T-helper 1 cell treated with Interleukin-12 subunit alpha and Interleukin-12 subunit beta and Interleukin-4 antibody, amounts not matched to agents 30 μg/mL and 1 μg/mL, for 36 hours (primary cell): ENCODE data around the gene SEMA3G.

ENCODE experiments used
- H3K27ac Mint-ChIP-seq: one replicate; pipeline ENCODE4 v1.8.0; 2021; ENCODE audit warnings: mild to moderate bottlenecking, mixed read lengths
- H3K27me3 Mint-ChIP-seq: one replicate; pipeline ENCODE4 v1.8.0; 2021; ENCODE audit warnings: low read depth, mixed read lengths
- H3K36me3 Mint-ChIP-seq: one replicate; pipeline ENCODE4 v1.8.0; 2021; ENCODE audit warnings: low read depth, mixed read lengths
- H3K4me1 Mint-ChIP-seq: one replicate; pipeline ENCODE4 v1.8.0; 2021; ENCODE audit warnings: low read depth, mixed read lengths
- H3K4me3 Mint-ChIP-seq: one replicate; pipeline ENCODE4 v1.8.0; 2021; ENCODE audit warnings: mild to moderate bottlenecking, moderate library complexity, mixed read lengths
- H3K9me3 Mint-ChIP-seq: one replicate; pipeline ENCODE4 v1.8.0; 2021; ENCODE audit warnings: mixed read lengths

Gene SEMA3G

GRCh38 chr3:52396907-52397591 is 47.9 kb downstream of the SEMA3G start:
- no peak overlapping the region for H3K27ac Mint-ChIP-seq

GRCh38 chr3:52396011-52396906 is 48.6 kb downstream of the SEMA3G start:
- Mint-ChIP-seq H3K27ac (no peak overlapping the region), H3K4me1 (no peaks in the 10 kb centered on the region), H3K27me3 (no peaks in the 10 kb centered on the region), H3K36me3 (peaks cover 13% of the 10 kb centered on the region), H3K9me3 (no peaks in the 10 kb centered on the region), H3K4me3 (no peak overlapping the region)

More at GRCh38 chr3:52396907-52397591, 47.9 kb downstream of the SEMA3G start:
- no peaks in the 10 kb centered on the region for H3K9me3 Mint-ChIP-seq
- peaks cover 16% of the 10 kb centered on the region for H3K36me3 Mint-ChIP-seq
- no peaks in the 10 kb centered on the region for H3K4me1 Mint-ChIP-seq
- H3K27me3 Mint-ChIP-seq: no peaks in the 10 kb centered on the region
- no peak overlapping the region for H3K4me3 Mint-ChIP-seq

- Mint-ChIP-seq H3K4me1 (no peaks in the 10 kb centered on the region), H3K36me3 (peaks cover 9% of the 10 kb centered on the region), H3K27ac (no peak overlapping the region), H3K27me3 (no peaks in the 10 kb centered on the region), H3K9me3 (no peaks in the 10 kb centered on the region), H3K4me3 (no peak overlapping the region)
These were observed 49.4 kb downstream of the SEMA3G start for GRCh38 chr3:52395503-52395865.

GRCh38 chr3:52394751-52395502 is 50.0 kb downstream of the SEMA3G start:
- Mint-ChIP-seq H3K27ac (no peak overlapping the region), H3K4me3 (no peak overlapping the region), H3K36me3 (peaks cover 8% of the 10 kb centered on the region), H3K9me3 (no peaks in the 10 kb centered on the region), H3K27me3 (no peaks in the 10 kb centered on the region), H3K4me1 (no peaks in the 10 kb centered on the region)

GRCh38 chr3:52393959-52394670 is 50.8 kb downstream of the SEMA3G start:
- no peaks in the 10 kb centered on the region for H3K4me1 Mint-ChIP-seq
- peaks cover 8% of the 10 kb centered on the region for H3K36me3 Mint-ChIP-seq
- H3K4me3 Mint-ChIP-seq: no peak overlapping the region
- no peak overlapping the region for H3K27ac Mint-ChIP-seq
- no peaks in the 10 kb centered on the region for H3K9me3 Mint-ChIP-seq
- no peaks in the 10 kb centered on the region for H3K27me3 Mint-ChIP-seq

GRCh38 chr3:52393131-52393807 is 51.6 kb downstream of the SEMA3G start:
- no peak overlapping the region for H3K4me3 Mint-ChIP-seq
- H3K27me3 Mint-ChIP-seq: no peaks in the 10 kb centered on the region
- H3K36me3 Mint-ChIP-seq: peaks cover 8% of the 10 kb centered on the region

GRCh38 chr3:52392216-52392930 is 52.5 kb downstream of the SEMA3G start:
- no peaks in the 10 kb centered on the region for H3K4me1 Mint-ChIP-seq
- no peaks in the 10 kb centered on the region for H3K27me3 Mint-ChIP-seq
- no peak overlapping the region for H3K4me3 Mint-ChIP-seq
- H3K36me3 Mint-ChIP-seq: peaks cover 8% of the 10 kb centered on the region
- no peak overlapping the region for H3K27ac Mint-ChIP-seq
- no peaks in the 10 kb centered on the region for H3K9me3 Mint-ChIP-seq

More at GRCh38 chr3:52393131-52393807, 51.6 kb downstream of the SEMA3G start:
- no peaks in the 10 kb centered on the region for H3K9me3 Mint-ChIP-seq
- no peak overlapping the region for H3K27ac Mint-ChIP-seq
- no peaks in the 10 kb centered on the region for H3K4me1 Mint-ChIP-seq

GRCh38 chr3:52391096-52391495 is 53.8 kb downstream of the SEMA3G start:
- peaks cover 8% of the 10 kb centered on the region for H3K36me3 Mint-ChIP-seq
- H3K27ac Mint-ChIP-seq: no peak overlapping the region
- H3K27me3 Mint-ChIP-seq: no peaks in the 10 kb centered on the region
- H3K4me1 Mint-ChIP-seq: no peaks in the 10 kb centered on the region
- no peaks in the 10 kb centered on the region for H3K9me3 Mint-ChIP-seq
- no peak overlapping the region for H3K4me3 Mint-ChIP-seq

- peaks cover 8% of the 10 kb centered on the region for H3K36me3 Mint-ChIP-seq
- H3K27me3 Mint-ChIP-seq: no peaks in the 10 kb centered on the region
- H3K4me3 Mint-ChIP-seq: no peak overlapping the region
- H3K27ac Mint-ChIP-seq: no peak overlapping the region
- H3K9me3 Mint-ChIP-seq: no peaks in the 10 kb centered on the region
- no peaks in the 10 kb centered on the region for H3K4me1 Mint-ChIP-seq
These were observed 56.0 kb downstream of the SEMA3G start for GRCh38 chr3:52388933-52389332.

- Mint-ChIP-seq H3K4me1 (no peaks in the 10 kb centered on the region), H3K9me3 (no peaks in the 10 kb centered on the region), H3K4me3 (no peak overlapping the region), H3K27me3 (no peaks in the 10 kb centered on the region), H3K36me3 (peaks cover 8% of the 10 kb centered on the region), H3K27ac (no peak overlapping the region)
These were observed 56.5 kb downstream of the SEMA3G start for GRCh38 chr3:52388348-52388821.

- Mint-ChIP-seq H3K9me3 (no peaks in the 10 kb centered on the region), H3K27ac (no peak overlapping the region), H3K4me1 (no peaks in the 10 kb centered on the region), H3K4me3 (no peak overlapping the region), H3K36me3 (peaks cover 2% of the 10 kb centered on the region), H3K27me3 (no peaks in the 10 kb centered on the region)
These were observed 57.4 kb downstream of the SEMA3G start for GRCh38 chr3:52387481-52387880.

GRCh38 chr3:52385157-52385556 is 59.7 kb downstream of the SEMA3G start:
- Mint-ChIP-seq H3K36me3 (no peaks in the 10 kb centered on the region), H3K27me3 (no peaks in the 10 kb centered on the region), H3K4me3 (no peak overlapping the region), H3K27ac (no peak overlapping the region), H3K9me3 (no peaks in the 10 kb centered on the region), H3K4me1 (no peaks in the 10 kb centered on the region)
